ENCODE measurements around the gene MSANTD1. TPM values are rescaled to one million over a fixed set of nuclear protein-coding genes. Genes with fewer than 3 reads are reported as not detected.

Gene MSANTD1
- polyA plus RNA-seq, 1 of the 3 experiments (the other 2 are of a cell fraction), result 0.15 TPM

GRCh38 chr4:3292571-3293400 is 43.8 kb downstream of the MSANTD1 start, which contains the start of gene RGS12 (continued):
- no peak for TF ChIP-seq IRF3 (IDR thresholded peaks at IDR 0.05; ENCODE audit: low read depth, low read length)
- no peak for TF ChIP-seq RAD21 (IDR thresholded peaks at IDR 0.05; ENCODE audit: low read length)
- TF ChIP-seq REST (IDR thresholded peaks at IDR 0.05; ENCODE audit: low read depth, low read length), result no peak
- 0 out of 2 replicates have a peak, but pooled peaks have one; percentile 37 for TF ChIP-seq YY1 (IDR thresholded peaks at IDR 0.05; ENCODE audit: low read depth)
- no peak for TF ChIP-seq TEAD4 (IDR thresholded peaks at IDR 0.05; ENCODE audit: borderline replicate concordance, insufficient read depth)
- TF ChIP-seq EZH2phosphoT487 (IDR thresholded peaks at IDR 0.05; ENCODE audit: borderline replicate concordance, low read depth), result no peak
- no peak for TF ChIP-seq RCOR1 (IDR thresholded peaks at IDR 0.05; ENCODE audit: low read length)
- no peak for TF ChIP-seq RFX5 (IDR thresholded peaks at IDR 0.05; ENCODE audit: low read length)
- no peak; the same call in 1 of the 2 replicates for TF ChIP-seq SIN3A (IDR thresholded peaks at IDR 0.05; ENCODE audit: borderline replicate concordance, low read depth, low read length)
- TF ChIP-seq PBX3 (IDR thresholded peaks at IDR 0.05), result peak; percentile 12; the same call in 1 of the 2 replicates
- TF ChIP-seq MEF2A (IDR thresholded peaks at IDR 0.05; ENCODE audit: borderline replicate concordance, low read depth), result no peak
- TF ChIP-seq TAF1 (IDR thresholded peaks at IDR 0.05; ENCODE audit: borderline replicate concordance, low read depth, low read length), result no peak
- TF ChIP-seq NFIC (IDR thresholded peaks at IDR 0.05; ENCODE audit: borderline replicate concordance), result no peak
- peak; percentile 53 for TF ChIP-seq NRF1 (IDR thresholded peaks at IDR 0.05; ENCODE audit: low read depth, low read length)
- TF ChIP-seq CTCF (IDR thresholded peaks at IDR 0.05), result no peak
- TF ChIP-seq ZBTB33 (IDR thresholded peaks at IDR 0.05; ENCODE audit: borderline replicate concordance, low read depth), result no peak
- TF ChIP-seq GATA2 (CRISPR knock-in tag; IDR thresholded peaks at IDR 0.05), result no peak
- no peak for TF ChIP-seq USF2 (IDR thresholded peaks at IDR 0.05; ENCODE audit: borderline replicate concordance, low read depth, low read length)
- TF ChIP-seq GABPA (IDR thresholded peaks at IDR 0.05; ENCODE audit: low read depth), result peak; percentile 78
- peak; percentile 27 for TF ChIP-seq CHD2 (IDR thresholded peaks at IDR 0.05; ENCODE audit: low read length, partially characterized antibody)
- TF ChIP-seq FOSL2 (IDR thresholded peaks at IDR 0.05; ENCODE audit: borderline replicate concordance, low read depth), result no peak
